HG02798 (cell line): ENCODE measurements around the gene NCKAP1.

ENCODE experiments used
- ATAC-seq: cut with Tn5 transposase; IDR thresholded peaks from one replicate; pipeline ENCODE4 v1.9.1; 2021; ENCODE audit warnings: mild to moderate bottlenecking; ENCODE audit not compliant: unreplicated experiment, poor library complexity

Gene NCKAP1

DNA sequence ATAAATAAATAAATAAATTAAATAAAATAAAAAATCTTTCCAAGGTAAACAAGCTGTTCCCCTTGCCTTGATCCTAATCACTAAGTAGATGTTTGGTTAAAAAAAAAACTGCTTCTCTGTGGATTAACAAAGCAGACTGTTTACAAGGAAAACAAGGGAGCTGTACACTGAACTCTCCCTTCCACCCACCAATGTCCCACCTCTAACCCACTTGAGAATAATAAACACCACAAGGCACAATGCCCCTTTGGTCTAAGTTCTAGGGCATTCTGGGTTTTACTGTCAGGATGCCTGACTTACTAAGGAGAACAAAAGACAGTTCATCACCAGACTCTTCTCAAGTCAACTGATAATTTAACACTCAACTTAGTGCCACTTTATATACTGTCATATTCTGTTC is 83.5 kb downstream of the NCKAP1 start:
- no peak for ATAC-seq

- ATAC-seq = no peak
Observed at GRCh38 chr2:182952741-182953450, 85.4 kb downstream of the NCKAP1 start.

DNA sequence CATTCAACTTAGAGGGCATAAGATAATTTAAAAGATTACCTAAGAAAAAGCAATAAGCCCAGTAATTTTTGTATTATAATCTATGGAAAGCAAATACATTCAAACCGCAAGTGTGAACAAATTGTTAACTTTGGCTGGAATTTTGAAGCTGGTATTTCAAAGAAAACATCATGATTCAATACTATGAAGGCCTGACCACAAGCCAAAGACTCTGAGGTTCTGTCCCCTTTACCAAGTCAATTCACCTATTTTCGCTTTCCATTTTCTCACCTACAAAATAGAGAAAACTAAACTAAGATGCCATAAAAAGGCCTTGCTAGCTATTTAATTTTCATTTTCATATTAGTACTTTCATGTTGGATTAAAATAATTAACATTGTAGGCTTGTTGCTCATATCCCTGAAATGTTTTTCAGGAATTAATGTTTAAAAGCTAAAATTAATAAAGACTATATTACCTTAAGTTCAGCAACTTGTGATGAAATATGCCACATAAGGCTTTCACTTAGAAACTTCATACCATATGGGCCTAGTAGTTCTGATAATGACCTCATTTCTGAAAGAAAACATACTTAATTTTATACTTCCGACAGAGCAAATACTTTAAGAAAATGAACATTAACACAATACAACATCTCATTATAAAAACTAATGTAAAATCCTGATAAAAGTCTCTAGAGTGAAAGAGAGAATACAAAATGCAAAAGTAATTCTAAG is 86.2 kb downstream of the NCKAP1 start:
- peak; percentile 73 for ATAC-seq

DNA sequence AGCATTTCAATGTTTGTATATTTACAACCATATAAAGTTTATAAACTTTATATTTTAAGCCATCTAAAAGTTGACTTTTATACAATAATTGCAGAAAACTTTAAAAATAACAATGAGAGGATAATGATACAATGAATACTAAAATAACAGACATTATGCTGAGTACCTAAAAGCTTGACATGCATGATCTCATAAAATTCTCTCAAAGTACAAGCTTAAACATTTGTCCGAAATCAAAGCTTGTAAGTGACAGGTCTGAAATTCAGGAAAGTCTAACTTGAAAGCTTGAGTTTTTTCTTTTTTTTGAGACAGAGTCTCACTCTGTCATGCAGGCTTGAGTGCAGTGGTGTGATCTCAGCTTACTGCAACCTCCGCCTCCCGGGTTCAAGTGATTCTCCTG is 87.7 kb downstream of the NCKAP1 start:
- no peak for ATAC-seq

DNA sequence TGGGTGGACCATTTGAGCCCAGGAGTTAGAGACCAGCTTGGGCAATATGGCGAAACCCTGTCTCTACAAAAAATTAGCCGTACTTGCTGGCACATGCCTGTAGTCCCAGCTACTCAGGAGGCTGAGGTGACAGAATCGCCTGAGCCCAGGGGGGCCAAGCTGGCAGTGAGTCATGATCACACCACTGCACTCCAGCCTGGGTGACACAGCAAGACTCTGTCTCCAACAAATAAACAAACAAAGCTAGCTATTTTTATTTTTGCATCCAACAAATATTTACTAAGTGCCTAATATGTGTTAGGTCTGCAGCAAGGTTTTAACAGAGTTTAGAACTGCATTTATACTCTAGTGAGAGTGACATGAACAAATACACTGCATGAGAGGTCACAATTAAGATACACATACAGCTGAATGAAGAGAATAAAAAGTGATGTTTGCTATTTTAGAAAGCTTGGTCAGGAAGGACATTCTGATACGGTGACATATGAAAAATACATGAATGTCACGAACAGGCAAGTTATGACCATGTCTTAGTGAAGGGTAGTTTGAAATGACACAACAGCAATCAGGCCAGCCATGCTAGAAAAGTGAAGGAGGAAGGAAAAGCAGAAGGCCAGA is 88.6 kb downstream of the NCKAP1 start:
- ATAC-seq = no peak

- no peak for ATAC-seq
Observed at GRCh38 chr2:182949052-182949451, 89.2 kb downstream of the NCKAP1 start.

DNA sequence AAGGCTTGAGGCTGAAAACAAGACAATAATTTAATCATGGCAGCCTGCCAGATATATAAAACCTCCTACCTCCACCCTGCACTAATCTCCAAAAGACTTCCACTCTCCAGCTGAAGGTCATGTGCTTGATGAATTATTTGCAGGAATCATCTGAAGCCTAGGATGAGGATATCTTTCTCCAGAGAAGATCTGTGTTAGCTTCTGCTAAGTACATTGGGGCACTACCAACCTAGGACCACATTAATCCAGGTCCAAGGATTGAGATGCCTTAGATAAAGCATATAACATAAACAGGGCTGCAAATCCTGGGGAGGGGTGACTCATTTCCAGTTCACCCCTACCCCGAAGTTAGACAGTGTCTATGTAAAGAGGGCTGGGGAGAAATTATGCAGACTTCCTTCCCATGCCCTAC is 91.3 kb downstream of the NCKAP1 start:
- no peak for ATAC-seq

DNA sequence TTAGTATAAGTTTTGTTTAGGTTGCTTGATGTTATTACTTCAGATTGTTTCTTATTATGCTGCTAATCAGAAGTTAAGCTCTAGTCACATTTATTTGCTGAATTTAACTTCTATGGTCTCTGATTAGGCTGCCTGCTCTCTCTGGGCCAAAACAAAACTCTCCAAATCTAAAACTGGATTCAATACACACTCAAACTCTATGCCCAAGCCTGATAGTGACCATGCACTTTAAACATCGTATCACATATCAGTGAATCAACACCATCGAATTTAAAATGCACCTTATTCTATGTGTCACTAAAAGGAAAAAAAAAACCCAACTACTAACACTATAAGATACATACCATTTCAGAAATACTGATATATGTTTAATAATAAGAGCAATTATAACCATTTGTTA is 94.9 kb downstream of the NCKAP1 start:
- no peak for ATAC-seq

DNA sequence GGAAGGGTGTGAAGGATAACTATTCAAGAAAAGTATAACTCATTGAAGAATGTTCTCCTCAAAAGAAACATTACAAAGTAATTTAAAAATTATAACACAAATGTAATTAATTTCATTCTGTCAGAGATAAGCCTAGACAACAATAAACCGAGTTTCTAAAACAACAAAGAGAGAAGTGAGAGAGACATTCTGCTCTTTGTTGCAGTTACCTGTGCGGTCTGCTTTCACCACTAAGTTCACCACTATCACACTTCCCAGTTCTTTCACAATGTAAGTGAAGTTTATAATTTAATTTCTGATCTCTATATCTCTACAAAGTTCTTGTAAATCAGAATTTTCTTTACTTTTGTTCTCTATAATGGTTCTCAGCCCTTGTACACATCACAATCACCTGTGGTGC is 95.5 kb downstream of the NCKAP1 start:
- peak; percentile 58 for ATAC-seq

DNA sequence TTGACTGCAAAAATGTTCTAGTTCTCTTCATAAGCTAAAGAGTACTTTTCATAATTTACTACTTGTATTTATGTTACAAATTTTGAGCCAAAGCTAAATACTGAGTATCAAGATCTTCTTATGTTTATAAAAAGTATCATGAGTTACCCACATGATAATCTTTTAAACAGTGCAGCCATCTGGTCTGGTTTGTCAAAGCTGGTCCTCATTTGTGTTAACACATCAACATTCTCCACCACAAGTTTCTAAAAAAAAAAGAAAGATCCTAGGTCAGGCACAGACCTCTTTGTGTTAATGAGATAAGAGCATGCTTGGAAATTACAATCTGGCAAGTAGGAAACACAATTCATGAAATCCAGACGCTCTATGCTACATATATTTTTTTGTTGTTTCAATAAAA is 96.3 kb downstream of the NCKAP1 start:
- no peak for ATAC-seq

DNA sequence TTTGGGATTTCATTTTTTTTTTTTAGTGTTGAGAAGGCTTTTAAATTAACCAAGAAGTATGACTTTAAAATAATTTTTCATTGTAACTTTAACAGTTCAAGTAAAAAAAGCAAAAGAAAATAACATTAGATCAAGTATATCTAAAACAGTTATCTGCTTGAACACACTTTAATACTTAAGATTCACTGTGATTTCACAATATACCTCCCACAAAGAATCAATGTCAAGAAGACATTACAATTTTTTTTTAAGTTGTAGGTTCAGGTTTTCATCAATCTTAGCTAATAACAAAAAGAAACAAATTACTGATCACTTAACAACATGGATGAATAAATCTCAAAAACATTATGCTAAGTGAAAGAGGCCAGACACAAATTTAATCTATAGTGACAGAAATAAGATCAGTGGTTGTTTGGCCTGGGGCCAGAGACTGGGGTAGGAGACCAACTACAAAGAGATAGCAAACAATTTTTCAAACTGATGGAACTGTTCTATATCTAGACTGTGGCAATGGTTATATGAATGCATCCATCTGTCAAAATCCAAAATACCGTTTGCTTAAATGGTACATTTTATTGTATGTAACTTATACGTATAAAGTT is 97.0 kb downstream of the NCKAP1 start:
- ATAC-seq = no peak

GRCh38 chr2:182937870-182938269 is 100.4 kb downstream of the NCKAP1 start:
- no peak for ATAC-seq

GRCh38 chr2:182933629-182934028 is 104.6 kb downstream of the NCKAP1 start:
- ATAC-seq = peak; percentile 70

DNA sequence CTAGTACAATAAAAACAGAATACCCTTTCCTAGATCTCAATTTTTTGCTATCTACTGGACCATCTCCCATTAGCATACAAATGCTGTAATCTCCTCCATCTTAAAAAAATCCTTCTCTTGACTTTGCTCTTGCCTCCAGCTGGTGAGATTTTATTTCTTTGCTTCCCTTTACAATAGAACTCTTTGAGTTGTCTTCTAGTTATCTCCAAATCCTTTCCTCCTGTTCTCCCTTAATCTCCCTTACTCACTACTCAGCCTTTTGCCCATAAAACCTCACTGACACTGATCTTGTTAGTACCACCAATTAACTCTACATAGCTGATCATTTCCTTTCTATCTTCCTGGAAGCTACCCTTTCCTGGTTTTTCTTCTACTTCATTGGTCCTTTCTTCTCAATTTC is 108.3 kb downstream of the NCKAP1 start:
- no peak for ATAC-seq

DNA sequence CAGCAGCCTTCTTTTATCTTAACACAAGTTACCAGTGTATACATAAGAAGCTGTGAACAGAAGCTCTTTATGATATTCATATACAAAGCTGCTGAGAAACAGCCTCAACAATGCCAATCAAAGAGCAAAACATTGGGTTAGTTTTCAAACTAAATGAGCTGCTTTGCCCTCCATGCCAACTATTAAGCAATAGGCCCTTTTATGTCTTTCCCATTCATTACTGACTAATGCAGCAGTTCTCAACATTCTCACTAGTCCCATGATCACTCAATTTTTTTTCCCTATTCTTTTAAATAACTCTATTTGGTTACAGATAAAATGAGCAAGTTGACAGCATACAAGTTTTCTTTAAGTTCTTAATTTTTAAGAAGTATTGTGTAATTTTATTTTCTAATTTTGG is 114.0 kb downstream of the NCKAP1 start:
- ATAC-seq = no peak

GRCh38 chr2:182921234-182921633 is 117.0 kb downstream of the NCKAP1 start:
- peak; percentile 26 for ATAC-seq

GRCh38 chr2:182920631-182921056 is 117.6 kb downstream of the NCKAP1 start:
- ATAC-seq = peak; percentile 44

DNA sequence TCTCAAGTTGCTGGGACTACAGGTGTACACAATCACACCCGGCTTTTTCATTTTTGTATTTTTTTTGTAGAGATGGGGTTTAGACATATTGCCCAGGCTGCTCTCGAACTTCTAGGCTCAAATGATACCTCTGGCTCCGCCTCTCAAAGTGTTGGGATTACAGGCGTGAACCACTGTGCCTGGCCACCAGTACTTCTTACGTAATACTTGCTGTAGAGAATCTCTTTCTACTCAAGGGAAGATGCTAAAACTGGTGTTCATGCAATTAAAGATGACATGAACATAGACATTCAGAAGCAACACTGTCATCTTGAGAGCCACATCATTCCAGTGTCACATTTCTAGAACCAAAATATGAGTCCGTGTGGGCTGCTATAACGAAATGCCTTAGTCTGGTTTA is 118.2 kb downstream of the NCKAP1 start:
- no peak for ATAC-seq

DNA sequence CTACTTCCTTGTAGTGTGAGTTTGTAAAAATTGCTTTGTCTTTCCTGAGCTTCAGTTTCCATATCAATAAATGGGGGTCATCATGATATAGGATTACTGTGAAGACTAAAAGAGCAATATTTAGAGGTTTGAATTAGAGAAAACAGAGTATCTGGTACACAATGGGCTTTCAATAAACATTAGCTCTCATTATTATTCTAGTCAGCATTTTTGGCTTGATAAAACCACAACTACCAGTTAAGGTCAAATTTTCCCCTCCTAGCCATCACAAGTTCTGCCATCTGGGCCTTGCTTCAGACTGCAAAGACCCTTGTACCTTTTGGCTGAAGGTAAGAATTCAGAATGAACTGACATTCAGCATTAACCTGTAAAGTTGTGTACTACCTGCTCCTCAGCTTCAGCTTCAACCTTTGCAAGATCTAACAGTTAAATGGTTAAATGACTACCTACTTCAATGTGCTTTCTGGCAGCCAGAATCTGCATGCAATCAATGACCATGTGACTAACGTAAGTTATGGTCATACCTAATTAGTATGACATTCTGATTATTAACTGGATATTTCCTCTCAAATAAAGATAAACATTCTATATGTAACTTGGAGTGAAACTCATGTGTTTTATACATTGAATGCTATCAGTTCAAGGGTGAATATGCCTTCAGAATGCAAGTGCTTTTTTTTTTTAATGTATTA is 119.2 kb downstream of the NCKAP1 start:
- no peak for ATAC-seq

- no peak for ATAC-seq
Observed at GRCh38 chr2:182917924-182918323, 120.3 kb downstream of the NCKAP1 start.

DNA sequence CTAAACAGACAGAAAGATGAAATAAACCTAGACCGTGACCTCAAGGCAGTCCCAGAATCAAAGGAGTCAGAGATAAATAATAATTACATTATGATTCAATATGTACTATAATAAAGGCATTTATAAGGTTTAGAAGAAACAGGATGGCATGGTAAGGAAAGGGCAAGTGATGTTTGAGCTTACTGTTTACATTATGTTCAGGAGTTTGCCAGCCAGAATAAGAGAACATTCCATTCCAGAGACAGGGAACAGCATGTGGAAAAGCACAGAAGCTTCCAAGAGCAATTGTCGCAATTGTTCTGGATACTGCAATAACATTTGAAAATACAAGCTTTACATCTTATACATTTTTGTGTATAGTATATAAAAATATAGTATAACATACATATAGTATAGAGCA is 121.8 kb downstream of the NCKAP1 start:
- no peak for ATAC-seq
